HEK293 (cell line): Measurements from ENCODE around the gene NEK6.
A peak's percentile ranks its signal among the peaks of the same experiment; 100 is the strongest.

ENCODE experiments used
- CTCF ChIA-PET: fragments of 350-600 bp; formaldehyde crosslinking; extraction: SDS; loops from one replicate; lab custom pipeline; 2021; ENCODE audit warnings: antibody characterized with exemption; lab: Yijun Ruan, JAX
- POLR2A ChIA-PET: fragments of 300-600 bp; formaldehyde crosslinking; extraction: SDS; loops from one replicate; lab custom pipeline; 2020; ENCODE audit warnings: antibody characterized with exemption, inconsistent platforms; lab: Yijun Ruan, JAX
- H3K27ac ChIP-seq: fragments of 200-500 bp; sonication (Bioruptor generic); 2 replicates; pipeline ENCODE4 v1.5.1; 2014; ENCODE audit warnings: low read depth, low read length, control low read depth, inconsistent platforms; ENCODE audit errors: extremely low read depth
- H3K36me3 ChIP-seq, 2 experiments: fragments of 200-500 bp in 1 of 2; sonication (Bioruptor generic) in 1 of 2; 1 replicate in 1 of 2; 2 replicates in 1 of 2; pipeline ENCODE4 v1.5.1; 2014 to 2017; ENCODE audit warnings: inconsistent platforms in 2 of 2, low read length in 2 of 2; ENCODE audit not compliant: control insufficient read depth in 2 of 2, insufficient read depth in 1 of 2
- H3K4me1 ChIP-seq: fragments of 200-500 bp; sonication (Bioruptor generic); 2 replicates; pipeline ENCODE4 v1.5.1; 2014; ENCODE audit warnings: mild to moderate bottlenecking, low read length, inconsistent platforms; ENCODE audit not compliant: control insufficient read depth, insufficient read depth
- H3K4me3 ChIP-seq: 2 replicates; pipeline ENCODE4 v1.5.1; 2011; ENCODE audit warnings: low read depth, mild to moderate bottlenecking, control low read depth, low read length, moderate library complexity
- H3K9me3 ChIP-seq: fragments of 200-500 bp; sonication (Bioruptor generic); 2 replicates; pipeline ENCODE4 v1.5.1; 2014; ENCODE audit warnings: low read depth, low read length, inconsistent platforms; ENCODE audit not compliant: control insufficient read depth, insufficient read depth
- TRIM28 ChIP-seq: IDR thresholded peaks from 2 replicates; pipeline ENCODE4 v1.6.1; 2011; ENCODE audit warnings: low read length, control low read depth, borderline replicate concordance
- ZBTB1 ChIP-seq: fragments of 450-650 bp; formaldehyde crosslinking; IDR thresholded peaks from 2 replicates; pipeline ENCODE4 v1.5.1; 2016; ENCODE audit warnings: missing biosample characterization, missing genetic modification characterization
- ZBTB21 ChIP-seq: fragments of 450-650 bp; formaldehyde crosslinking; IDR thresholded peaks from 2 replicates; pipeline ENCODE4 v1.5.1; 2017; ENCODE audit warnings: missing biosample characterization, missing genetic modification characterization
- ZEB2 ChIP-seq: fragments of 450-650 bp; formaldehyde crosslinking; IDR thresholded peaks from 2 replicates; pipeline ENCODE4 v1.5.1; 2016; ENCODE audit warnings: missing biosample characterization, missing genetic modification characterization
- ZNF2 ChIP-seq: fragments of 450-650 bp; formaldehyde crosslinking; IDR thresholded peaks from 2 replicates; pipeline ENCODE4 v1.5.1; 2016; ENCODE audit warnings: missing biosample characterization, missing genetic modification characterization
- ZNF239 ChIP-seq: fragments of 450-650 bp; formaldehyde crosslinking; IDR thresholded peaks from 2 replicates; pipeline ENCODE4 v1.5.1; 2016; ENCODE audit warnings: missing biosample characterization, missing genetic modification characterization
- ZNF362 ChIP-seq: fragments of 450-650 bp; formaldehyde crosslinking; IDR thresholded peaks from 2 replicates; pipeline ENCODE4 v1.5.1; 2016; ENCODE audit warnings: missing biosample characterization, missing genetic modification characterization
- ZNF426 ChIP-seq: fragments of 450-650 bp; formaldehyde crosslinking; IDR thresholded peaks from 2 replicates; pipeline ENCODE4 v1.5.1; 2017; ENCODE audit warnings: missing biosample characterization, missing genetic modification characterization, mild to moderate bottlenecking, inconsistent platforms, moderate library complexity
- ZNF561 ChIP-seq: fragments of 450-650 bp; IDR thresholded peaks from 2 replicates; pipeline ENCODE4 v1.5.1; 2018; ENCODE audit warnings: missing biosample characterization, missing genetic modification characterization, borderline replicate concordance
- ZNF600 ChIP-seq: fragments of 450-650 bp; formaldehyde crosslinking; IDR thresholded peaks from 2 replicates; pipeline ENCODE4 v1.5.1; 2016; ENCODE audit warnings: missing biosample characterization, missing genetic modification characterization
- ZNF629 ChIP-seq: fragments of 450-650 bp; formaldehyde crosslinking; IDR thresholded peaks from 2 replicates; pipeline ENCODE4 v1.5.1; 2017; ENCODE audit warnings: missing biosample characterization, missing genetic modification characterization
- ZNF658 ChIP-seq: fragments of 450-650 bp; formaldehyde crosslinking; IDR thresholded peaks from 2 replicates; pipeline ENCODE4; 2016; ENCODE audit warnings: missing biosample characterization, missing genetic modification characterization
- ZNF660 ChIP-seq: fragments of 450-650 bp; IDR thresholded peaks from 2 replicates; pipeline ENCODE4 v1.5.1; 2018; ENCODE audit warnings: missing biosample characterization, mild to moderate bottlenecking, missing genetic modification characterization
- ZNF664 ChIP-seq: fragments of 450-650 bp; formaldehyde crosslinking; IDR thresholded peaks from 2 replicates; pipeline ENCODE4 v1.5.1; 2016; ENCODE audit warnings: missing biosample characterization, missing genetic modification characterization
- ZNF777 ChIP-seq: fragments of 450-650 bp; formaldehyde crosslinking; IDR thresholded peaks from 2 replicates; pipeline ENCODE4 v1.5.1; 2017; ENCODE audit warnings: missing biosample characterization, missing genetic modification characterization, borderline replicate concordance
- TF ChIP-seq, protein P1 (sequence below): fragments of 450-650 bp; formaldehyde crosslinking; IDR thresholded peaks from 2 replicates; pipeline ENCODE4 v1.5.1; 2016; ENCODE audit warnings: missing biosample characterization, missing genetic modification characterization
- TF ChIP-seq, protein P2 (sequence below): fragments of 450-650 bp; formaldehyde crosslinking; IDR thresholded peaks from 2 replicates; pipeline ENCODE4 v1.5.1; 2016; ENCODE audit warnings: missing biosample characterization, missing genetic modification characterization
- TF ChIP-seq, protein P3 (sequence below): fragments of 450-650 bp; formaldehyde crosslinking; IDR thresholded peaks from 2 replicates; pipeline ENCODE4 v1.5.1; 2017; ENCODE audit warnings: missing biosample characterization, missing genetic modification characterization

Gene NEK6

GRCh38 chr9:124304285-124304684 lies 46.5 kb downstream of the NEK6 start:
- Histone ChIP-seq H3K4me1 (no peaks in the 10 kb centered on the region), H3K27ac (no peak overlapping the region), H3K4me3 (no peak overlapping the region), H3K9me3 (no peaks in the 10 kb centered on the region), H3K36me3 (peaks cover 0 to 13% of the 10 kb centered on the region in 2 experiments; a peak in 1 of 3 replicates)
- ChIA-PET POLR2A (interaction anchor here (0.5 kb wide), 1 partner anchor 563 kb away, joined by 5 read pairs; no protein-coding TSS in a partner anchor), CTCF (interaction anchor here (0.7 to 2.6 kb wide), 3 partner anchors 16 to 178 kb away, joined by 4 to 7 read pairs (median 4); no protein-coding TSS in a partner anchor)
- TF ChIP-seq ZNF362 (no peak), ZNF2 (tag by site-specific recombination) (no peak), ZNF658 (tag by site-specific recombination) (no peak), ZNF426 (tag by site-specific recombination) (no peak), TRIM28 (no peak)

GRCh38 chr9:124306098-124306735 lies 48.5 kb downstream of the NEK6 start:
- peaks cover 0 to 13% of the 10 kb centered on the region in 2 experiments; a peak in 1 of 3 replicates for H3K36me3 ChIP-seq
- CTCF ChIA-PET, result interaction anchor here (0.5 to 2.6 kb wide), 5 partner anchors 8 to 326 kb away, joined by 3 to 7 read pairs (median 4); no protein-coding TSS in a partner anchor
- no peaks in the 10 kb centered on the region for H3K4me1 ChIP-seq
- no peak overlapping the region for H3K4me3 ChIP-seq
- POLR2A ChIA-PET, result no interaction called here
- H3K9me3 ChIP-seq, result no peaks in the 10 kb centered on the region
- H3K27ac ChIP-seq, result no peak overlapping the region
- TF ChIP-seq ZEB2 (no peak), ZNF664 (tag by site-specific recombination) (peak; percentile 72), ZBTB1 (tag by site-specific recombination) (no peak), ZNF660 (peak; percentile 48; the same call in 1 of the 2 replicates), ZNF600 (tag by site-specific recombination) (peak; percentile 92), ZNF629 (tag by site-specific recombination) (peak; percentile 76), ZNF561 (tag by site-specific recombination) (no peak), ZNF239 (tag by site-specific recombination) (no peak), ZBTB21 (tag by site-specific recombination) (0 out of 2 replicates have a peak, but pooled peaks have one; percentile 46), ZNF777 (no peak)
- TF ChIP-seq, protein P1, sequence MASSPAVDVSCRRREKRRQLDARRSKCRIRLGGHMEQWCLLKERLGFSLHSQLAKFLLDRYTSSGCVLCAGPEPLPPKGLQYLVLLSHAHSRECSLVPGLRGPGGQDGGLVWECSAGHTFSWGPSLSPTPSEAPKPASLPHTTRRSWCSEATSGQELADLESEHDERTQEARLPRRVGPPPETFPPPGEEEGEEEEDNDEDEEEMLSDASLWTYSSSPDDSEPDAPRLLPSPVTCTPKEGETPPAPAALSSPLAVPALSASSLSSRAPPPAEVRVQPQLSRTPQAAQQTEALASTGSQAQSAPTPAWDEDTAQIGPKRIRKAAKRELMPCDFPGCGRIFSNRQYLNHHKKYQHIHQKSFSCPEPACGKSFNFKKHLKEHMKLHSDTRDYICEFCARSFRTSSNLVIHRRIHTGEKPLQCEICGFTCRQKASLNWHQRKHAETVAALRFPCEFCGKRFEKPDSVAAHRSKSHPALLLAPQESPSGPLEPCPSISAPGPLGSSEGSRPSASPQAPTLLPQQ (tag by site-specific recombination), result 0 out of 2 replicates have a peak, but pooled peaks have one; percentile 12
- TF ChIP-seq, protein P2, sequence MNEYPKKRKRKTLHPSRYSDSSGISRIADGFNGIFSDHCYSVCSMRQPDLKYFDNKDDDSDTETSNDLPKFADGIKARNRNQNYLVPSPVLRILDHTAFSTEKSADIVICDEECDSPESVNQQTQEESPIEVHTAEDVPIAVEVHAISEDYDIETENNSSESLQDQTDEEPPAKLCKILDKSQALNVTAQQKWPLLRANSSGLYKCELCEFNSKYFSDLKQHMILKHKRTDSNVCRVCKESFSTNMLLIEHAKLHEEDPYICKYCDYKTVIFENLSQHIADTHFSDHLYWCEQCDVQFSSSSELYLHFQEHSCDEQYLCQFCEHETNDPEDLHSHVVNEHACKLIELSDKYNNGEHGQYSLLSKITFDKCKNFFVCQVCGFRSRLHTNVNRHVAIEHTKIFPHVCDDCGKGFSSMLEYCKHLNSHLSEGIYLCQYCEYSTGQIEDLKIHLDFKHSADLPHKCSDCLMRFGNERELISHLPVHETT (tag by site-specific recombination), result no peak
- TF ChIP-seq, protein P3, sequence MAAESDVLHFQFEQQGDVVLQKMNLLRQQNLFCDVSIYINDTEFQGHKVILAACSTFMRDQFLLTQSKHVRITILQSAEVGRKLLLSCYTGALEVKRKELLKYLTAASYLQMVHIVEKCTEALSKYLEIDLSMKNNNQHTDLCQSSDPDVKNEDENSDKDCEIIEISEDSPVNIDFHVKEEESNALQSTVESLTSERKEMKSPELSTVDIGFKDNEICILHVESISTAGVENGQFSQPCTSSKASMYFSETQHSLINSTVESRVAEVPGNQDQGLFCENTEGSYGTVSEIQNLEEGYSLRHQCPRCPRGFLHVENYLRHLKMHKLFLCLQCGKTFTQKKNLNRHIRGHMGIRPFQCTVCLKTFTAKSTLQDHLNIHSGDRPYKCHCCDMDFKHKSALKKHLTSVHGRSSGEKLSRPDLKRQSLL (tag by site-specific recombination), result no peak
